LHCN-M2 (cell line): ENCODE data around the gene ZNF780B. TPM values are rescaled to one million over a fixed set of nuclear protein-coding genes. Genes with fewer than 3 reads are reported as not detected.
A peak's percentile ranks its signal among the peaks of the same experiment; 100 is the strongest.
"Not testable (repeated sequence)": the region's sequence is repeated elsewhere in the genome, so short reads cannot be mapped to it uniquely, and the experiment has no call there.

Experiments
- DNase-seq: peaks from one replicate; pipeline ENCODE4 v3.0.0-alpha.2; 2012; ENCODE audit warnings: low read depth
- total RNA-seq: library from RNA; depleted of rRNA; stranded (reverse); fragments of >200 nt; gene quantifications from 2 replicates; pipeline ENCODE4 v1.2.3, GENCODE V29; 2014

Gene ZNF780B
- total RNA-seq, 1 experiment from 2014 or later, result 7.3 TPM

DNA sequence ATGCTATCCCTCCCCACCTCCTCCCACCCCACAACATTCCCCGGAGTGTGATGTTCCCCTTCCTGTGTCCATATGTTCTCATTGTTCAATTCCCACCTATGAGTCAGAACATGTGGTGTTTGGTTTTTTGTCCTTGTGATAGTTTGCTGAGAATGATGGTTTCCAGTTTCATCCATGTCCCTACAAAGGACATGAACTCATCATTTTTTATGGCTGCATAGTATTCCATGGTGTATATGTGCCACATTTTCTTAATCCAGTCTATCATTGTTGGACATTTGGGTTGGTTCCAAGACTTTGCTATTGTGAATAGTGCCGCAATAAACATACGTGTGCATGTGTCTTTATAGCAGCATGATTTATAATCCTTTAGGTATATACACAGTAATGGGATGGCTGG lies 18.0 kb downstream of the ZNF780B start:
- not testable (repeated sequence) for DNase-seq

DNA sequence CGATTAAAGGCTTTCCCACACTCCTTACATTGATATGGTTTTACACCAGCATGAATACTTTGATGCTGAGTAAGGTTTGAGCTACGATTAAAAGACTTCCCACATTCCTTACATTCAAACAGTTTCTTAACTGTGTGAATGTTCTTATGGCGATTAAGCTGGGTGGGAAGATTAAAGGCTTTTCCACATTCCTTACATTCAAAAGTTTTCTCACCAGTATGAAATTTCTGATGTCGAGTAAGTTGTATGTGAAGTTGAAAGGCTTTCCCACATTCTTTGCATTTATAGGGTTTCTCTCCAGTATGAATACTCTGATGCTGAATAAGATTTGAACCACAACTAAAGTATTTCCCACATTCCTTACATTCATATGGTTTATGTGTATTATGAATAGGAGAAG lies 20.0 kb downstream of the ZNF780B start:
- DNase-seq, result no peak

DNA sequence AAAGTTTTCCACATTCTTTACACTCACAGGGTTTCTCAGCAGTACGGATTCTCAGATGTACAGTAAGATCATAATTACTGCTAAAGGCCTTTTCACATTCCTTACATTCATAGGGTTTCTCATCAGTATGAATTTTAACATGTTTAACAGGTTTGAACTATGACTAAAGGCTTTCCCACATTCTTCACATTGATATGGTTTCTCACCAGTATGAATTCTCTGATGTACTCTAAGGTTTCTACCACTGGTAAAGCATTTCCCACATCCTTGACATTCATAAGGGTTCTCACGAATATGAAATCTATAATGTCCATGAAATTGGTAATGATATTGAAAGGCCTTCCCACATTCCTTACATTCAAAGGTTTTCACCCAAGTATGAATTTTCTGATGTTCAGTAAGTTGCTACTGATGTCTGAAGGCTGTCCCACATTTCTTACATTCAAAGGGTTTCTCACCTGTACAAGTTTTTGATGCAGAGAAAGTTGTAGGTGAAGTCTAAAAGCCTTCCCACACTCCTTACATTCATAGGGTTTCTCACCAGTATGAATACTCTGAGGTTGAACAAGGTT lies 22.0 kb downstream of the ZNF780B start:
- DNase-seq, result no peak

GRCh38 chr19:40026597-40026970 lies 29.4 kb downstream of the ZNF780B start:
- no peak for DNase-seq

GRCh38 chr19:40025938-40026596 lies 30.0 kb downstream of the ZNF780B start:
- DNase-seq, result no peak

DNA sequence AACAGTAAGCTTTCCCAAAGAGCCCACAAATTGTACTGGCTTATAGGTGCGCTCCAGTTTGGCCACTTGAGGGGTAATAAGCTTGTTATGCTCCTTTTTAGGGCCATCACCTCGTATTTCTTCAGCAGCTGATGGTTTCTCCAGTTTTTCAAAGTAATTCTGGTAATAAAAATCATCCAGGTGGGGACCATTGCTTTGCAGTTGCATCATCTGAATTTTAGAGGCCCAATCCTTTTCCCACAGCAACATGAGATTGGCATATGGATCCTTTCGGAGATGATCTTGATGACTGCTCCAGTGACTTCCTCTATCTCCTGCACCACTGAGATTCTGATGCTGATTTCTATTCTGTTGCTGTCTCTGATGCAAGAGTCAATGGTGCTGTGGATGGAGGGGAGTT lies 32.1 kb downstream of the ZNF780B start:
- no peak for DNase-seq

DNA sequence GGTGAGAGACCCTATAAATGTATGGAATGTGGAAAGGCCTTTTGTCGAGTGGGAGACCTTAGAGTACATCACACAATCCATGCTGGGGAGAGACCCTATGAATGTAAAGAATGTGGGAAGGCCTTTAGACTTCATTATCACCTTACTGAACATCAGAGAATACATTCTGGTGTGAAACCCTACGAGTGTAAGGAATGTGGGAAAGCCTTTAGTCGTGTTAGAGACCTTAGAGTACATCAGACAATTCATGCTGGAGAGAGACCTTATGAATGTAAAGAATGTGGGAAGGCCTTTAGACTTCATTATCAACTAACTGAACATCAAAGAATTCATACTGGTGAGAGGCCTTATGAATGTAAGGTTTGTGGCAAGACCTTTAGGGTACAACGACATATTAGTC lies 42.0 kb downstream of the ZNF780B start:
- DNase-seq, result no peak

DNA sequence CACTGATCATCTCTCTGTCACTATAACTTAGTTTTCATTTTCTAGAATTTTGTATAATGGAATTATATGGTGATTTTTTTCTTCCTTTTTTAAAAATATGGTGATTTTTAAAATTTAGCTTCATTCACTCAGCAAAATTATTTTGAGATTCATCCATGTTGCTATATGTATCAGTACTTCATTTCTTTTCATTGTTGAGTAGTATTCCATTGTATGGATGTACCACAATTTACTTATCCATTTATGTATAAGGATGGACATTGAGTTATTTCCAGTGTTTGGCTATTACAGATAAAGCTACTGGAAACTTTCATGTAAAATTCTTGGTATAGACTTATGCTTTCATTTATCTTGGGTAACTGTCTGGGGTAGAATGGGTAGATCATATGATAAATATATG lies 46.4 kb downstream of the ZNF780B start:
- no peak for DNase-seq

DNA sequence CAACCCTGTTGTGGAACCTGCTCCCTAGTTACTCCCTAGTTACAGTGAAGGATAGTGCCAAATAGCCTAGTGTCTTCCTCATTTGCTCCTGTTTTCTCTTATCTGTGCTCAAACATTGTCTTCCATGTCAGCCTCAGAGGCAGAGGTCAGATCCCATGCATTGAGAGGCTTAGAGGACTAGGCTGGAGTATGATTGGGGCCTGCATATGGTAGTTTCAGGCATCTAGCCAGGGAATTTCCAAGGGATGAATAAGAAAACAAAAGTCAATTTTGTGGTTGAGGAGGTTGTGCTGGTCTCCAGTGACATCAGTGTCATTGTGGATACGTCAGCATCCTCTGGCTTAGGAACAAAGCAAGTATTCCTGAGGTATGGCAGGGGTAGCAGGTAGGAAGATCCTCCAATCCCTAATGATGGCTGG lies 49.7 kb downstream of the ZNF780B start:
- peak; percentile 83 for DNase-seq

GRCh38 chr19:40005691-40006272 lies 50.2 kb downstream of the ZNF780B start:
- DNase-seq, result no peak

- DNase-seq, result peak; percentile 78
Observed at GRCh38 chr19:39998501-39998900, 57.5 kb downstream of the ZNF780B start.

DNA sequence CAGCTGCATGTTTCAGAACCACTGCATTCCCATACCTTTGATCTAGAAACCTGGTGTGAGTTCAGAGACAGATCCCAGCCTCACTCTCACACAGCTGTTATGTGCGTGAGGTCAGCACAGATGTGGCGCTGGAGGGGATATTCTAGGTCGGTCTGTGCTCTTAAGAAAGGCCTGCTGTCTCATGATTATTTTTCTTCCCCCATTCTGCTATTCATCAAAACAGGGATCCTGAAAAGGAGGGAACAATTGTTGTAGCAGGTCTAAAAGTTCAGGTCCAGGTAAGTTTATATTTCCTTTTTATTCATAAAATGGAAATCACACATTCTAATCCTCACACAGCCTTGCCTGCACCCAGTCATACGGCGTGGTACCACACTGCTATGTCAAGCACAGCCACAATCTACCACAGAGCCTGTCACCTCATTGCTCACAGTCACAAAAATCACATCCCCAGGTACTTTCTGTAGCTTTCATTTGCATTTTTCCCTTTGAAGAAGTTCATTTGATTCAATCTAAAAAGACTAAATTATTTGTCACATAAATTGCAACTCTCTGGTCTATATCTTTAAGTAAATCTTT lies 58.3 kb downstream of the ZNF780B start:
- no peak for DNase-seq

GRCh38 chr19:39996811-39997637 lies 59.0 kb downstream of the ZNF780B start, which contains the start of gene ZNF546:
Gene ZNF546 (plus strand): TSS chr19:39997060. CDS start chr19:39998327, 1,267 bp downstream.
- DNase-seq, result peak; percentile 87

GRCh38 chr19:39996218-39996810 lies 59.7 kb downstream of the ZNF780B start:
- DNase-seq, result peak; percentile 64

GRCh38 chr19:39995794-39996193 lies 60.2 kb downstream of the ZNF780B start:
- no peak for DNase-seq

- no peak for DNase-seq
Observed at GRCh38 chr19:39994361-39994760, 61.7 kb downstream of the ZNF780B start.

DNA sequence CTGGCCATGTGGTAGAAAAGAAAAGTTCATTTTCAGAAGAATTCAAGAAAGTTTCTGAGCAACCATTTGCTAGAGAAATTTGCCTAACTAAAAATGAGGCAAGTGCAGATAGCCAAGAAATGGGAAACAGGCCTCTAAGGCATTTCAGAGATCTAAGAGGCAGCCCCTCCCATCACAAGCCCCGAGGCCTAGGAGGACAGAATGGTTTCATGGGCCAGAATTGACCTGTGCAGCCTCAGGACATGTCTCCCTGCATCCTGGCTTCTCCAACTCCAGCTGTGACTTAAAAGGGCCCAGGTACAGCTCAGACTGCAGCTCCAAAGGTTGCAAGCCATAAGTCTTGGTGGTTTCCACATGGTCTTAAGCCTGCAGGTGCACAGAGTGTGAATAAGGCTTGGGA lies 62.4 kb downstream of the ZNF780B start:
- DNase-seq, result no peak

GRCh38 chr19:39987596-39987995 lies 68.4 kb downstream of the ZNF780B start:
- DNase-seq, result no peak

DNA sequence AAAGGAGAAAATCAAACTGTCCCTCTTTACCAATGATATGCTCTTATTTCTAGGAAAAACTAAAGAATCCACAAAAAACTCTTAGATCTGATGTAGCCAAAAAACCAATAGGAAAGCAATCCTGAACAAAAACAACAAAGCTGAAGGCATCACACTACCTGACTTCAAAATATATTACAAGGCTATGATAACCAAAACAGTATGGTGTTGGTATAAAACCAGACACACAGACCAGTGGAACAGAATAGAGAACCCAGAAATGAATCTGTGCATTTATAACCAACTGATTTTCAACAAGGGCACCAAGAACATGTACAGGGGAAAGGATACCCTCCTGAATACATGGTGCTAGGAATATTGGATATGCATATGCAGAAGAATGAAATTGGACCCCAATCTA lies 68.9 kb downstream of the ZNF780B start:
- DNase-seq, result no peak

DNA sequence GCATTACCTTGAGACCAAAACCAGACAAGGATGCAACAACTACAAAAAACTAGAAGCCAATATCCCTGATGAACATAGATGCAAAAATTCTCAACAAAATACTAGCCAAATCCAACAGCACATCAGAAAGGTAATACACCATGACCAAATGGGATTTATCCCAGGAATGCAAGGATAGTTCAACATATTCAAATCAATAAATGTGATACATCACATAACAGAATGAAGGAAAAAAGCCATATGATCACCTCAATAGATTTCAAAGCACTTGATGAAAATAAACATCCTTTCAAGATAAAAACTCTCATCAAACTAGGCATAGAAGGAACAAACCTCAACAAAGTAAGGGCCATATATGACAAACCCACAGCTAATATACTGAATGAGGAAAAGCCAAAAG lies 69.4 kb downstream of the ZNF780B start:
- DNase-seq, result no peak

- no peak for DNase-seq
Observed at GRCh38 chr19:39983695-39984300, 72.2 kb downstream of the ZNF780B start.
